Measurements from ENCODE around the gene ANAPC10. TPM values are rescaled to one million over a fixed set of nuclear protein-coding genes. Genes with fewer than 3 reads are reported as not detected.

Gene ANAPC10
- polyA plus RNA-seq, 1 of the 3 experiments (the other 2 are of a cell fraction), result 19.1 TPM

DNA sequence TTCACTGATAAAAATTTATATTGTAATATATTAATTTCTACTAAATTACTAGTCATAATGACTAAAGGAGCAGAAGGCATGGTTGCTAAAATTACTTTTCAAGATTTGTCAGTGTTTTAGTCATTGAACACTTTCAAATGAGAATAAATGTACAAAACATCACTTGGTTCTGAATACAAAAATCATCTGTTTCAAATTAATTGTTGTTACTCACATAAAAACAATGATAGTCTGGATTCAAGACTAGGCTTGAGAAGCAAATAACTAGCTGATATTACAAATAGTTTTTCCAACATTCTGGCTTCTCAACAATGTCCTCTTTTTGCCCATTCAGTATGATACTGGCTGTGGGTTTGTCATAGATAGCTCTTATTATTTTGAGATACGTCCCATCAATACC, 112.5 kb downstream of the ANAPC10 start (continued):
- TF ChIP-seq TAF1 (IDR thresholded peaks at IDR 0.05; ENCODE audit: borderline replicate concordance, low read depth, low read length), result no peak

DNA sequence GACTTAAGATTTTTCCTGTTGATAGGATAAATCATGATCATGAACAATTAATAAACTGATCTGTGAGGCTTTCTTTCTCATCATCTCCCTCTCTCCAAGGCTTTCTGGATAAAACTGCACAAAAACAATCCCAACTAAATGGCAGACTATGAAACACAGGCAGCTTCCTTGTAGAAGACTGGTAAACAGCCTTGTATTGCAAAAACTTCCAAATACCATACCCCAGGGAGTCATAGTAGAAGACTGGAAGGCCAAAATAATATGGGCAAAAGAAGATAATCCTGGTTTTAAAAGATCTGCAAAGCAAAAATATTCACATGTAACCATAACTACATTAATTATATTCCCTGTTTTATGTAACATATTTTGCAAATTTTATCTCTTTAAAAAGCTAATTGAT, 113.0 kb downstream of the ANAPC10 start:
- Histone ChIP-seq H3K27ac (ENCODE audit: low read depth in 2 of 2, low read length in 1 of 2) (no peak overlapping the region), H3K9me3 (peaks cover 2% of the 10 kb centered on the region; the same call in 1 of the 2 replicates), H3K4me2 (no peak overlapping the region), H3K9ac (no peak overlapping the region), H3F3A (replicated peaks; ENCODE audit: insufficient read depth) (no peaks in the 10 kb centered on the region), H3K9me2 (no peaks in the 10 kb centered on the region), H4K20me1 (ENCODE audit: insufficient read depth) (no peaks in the 10 kb centered on the region), H3K79me2 (ENCODE audit: insufficient read depth) (no peaks in the 10 kb centered on the region), H3K27me3 (ENCODE audit: insufficient read depth) (no peaks in the 10 kb centered on the region), H3K4me3 (ENCODE audit: low read depth in 2 of 2, low read length in 1 of 2) (no peak overlapping the region), H3K4me1 (ENCODE audit: control insufficient read depth in 1 of 2, insufficient read depth in 2 of 2, low read depth in 1 of 2, low read length in 1 of 2) (no peaks in the 10 kb centered on the region), H3K36me3 (replicated peaks in 1 of 2; ENCODE audit: control insufficient read depth in 1 of 2, insufficient read depth in 2 of 2, low read length in 1 of 2) (no peaks in the 10 kb centered on the region), H2AFZ (ENCODE audit: low read depth) (no peak overlapping the region)
- DNase-seq, result no peak
- POLR2A ChIA-PET, result no interaction called here
- CTCF ChIA-PET, result interaction anchor here (1.1 to 1.3 kb wide), 2 partner anchors 76 to 197 kb away, joined by 3 to 4 read pairs; no protein-coding TSS in a partner anchor
- TF ChIP-seq, protein P1, sequence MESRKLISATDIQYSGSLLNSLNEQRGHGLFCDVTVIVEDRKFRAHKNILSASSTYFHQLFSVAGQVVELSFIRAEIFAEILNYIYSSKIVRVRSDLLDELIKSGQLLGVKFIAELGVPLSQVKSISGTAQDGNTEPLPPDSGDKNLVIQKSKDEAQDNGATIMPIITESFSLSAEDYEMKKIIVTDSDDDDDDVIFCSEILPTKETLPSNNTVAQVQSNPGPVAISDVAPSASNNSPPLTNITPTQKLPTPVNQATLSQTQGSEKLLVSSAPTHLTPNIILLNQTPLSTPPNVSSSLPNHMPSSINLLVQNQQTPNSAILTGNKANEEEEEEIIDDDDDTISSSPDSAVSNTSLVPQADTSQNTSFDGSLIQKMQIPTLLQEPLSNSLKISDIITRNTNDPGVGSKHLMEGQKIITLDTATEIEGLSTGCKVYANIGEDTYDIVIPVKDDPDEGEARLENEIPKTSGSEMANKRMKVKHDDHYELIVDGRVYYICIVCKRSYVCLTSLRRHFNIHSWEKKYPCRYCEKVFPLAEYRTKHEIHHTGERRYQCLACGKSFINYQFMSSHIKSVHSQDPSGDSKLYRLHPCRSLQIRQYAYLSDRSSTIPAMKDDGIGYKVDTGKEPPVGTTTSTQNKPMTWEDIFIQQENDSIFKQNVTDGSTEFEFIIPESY (IDR thresholded peaks at IDR 0.05; ENCODE audit: borderline replicate concordance, low read depth), result no peak
- TF ChIP-seq, protein P2, sequence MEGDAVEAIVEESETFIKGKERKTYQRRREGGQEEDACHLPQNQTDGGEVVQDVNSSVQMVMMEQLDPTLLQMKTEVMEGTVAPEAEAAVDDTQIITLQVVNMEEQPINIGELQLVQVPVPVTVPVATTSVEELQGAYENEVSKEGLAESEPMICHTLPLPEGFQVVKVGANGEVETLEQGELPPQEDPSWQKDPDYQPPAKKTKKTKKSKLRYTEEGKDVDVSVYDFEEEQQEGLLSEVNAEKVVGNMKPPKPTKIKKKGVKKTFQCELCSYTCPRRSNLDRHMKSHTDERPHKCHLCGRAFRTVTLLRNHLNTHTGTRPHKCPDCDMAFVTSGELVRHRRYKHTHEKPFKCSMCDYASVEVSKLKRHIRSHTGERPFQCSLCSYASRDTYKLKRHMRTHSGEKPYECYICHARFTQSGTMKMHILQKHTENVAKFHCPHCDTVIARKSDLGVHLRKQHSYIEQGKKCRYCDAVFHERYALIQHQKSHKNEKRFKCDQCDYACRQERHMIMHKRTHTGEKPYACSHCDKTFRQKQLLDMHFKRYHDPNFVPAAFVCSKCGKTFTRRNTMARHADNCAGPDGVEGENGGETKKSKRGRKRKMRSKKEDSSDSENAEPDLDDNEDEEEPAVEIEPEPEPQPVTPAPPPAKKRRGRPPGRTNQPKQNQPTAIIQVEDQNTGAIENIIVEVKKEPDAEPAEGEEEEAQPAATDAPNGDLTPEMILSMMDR (IDR thresholded peaks at IDR 0.05), result no peak
- TF ChIP-seq, protein P3, sequence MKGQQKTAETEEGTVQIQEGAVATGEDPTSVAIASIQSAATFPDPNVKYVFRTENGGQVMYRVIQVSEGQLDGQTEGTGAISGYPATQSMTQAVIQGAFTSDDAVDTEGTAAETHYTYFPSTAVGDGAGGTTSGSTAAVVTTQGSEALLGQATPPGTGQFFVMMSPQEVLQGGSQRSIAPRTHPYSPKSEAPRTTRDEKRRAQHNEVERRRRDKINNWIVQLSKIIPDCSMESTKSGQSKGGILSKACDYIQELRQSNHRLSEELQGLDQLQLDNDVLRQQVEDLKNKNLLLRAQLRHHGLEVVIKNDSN (IDR thresholded peaks at IDR 0.05; ENCODE audit: borderline replicate concordance, low read depth), result no peak
- TF ChIP-seq YY1 (IDR thresholded peaks at IDR 0.05; ENCODE audit: low read depth) (no peak), TEAD4 (IDR thresholded peaks at IDR 0.05; ENCODE audit: borderline replicate concordance, insufficient read depth) (no peak), GATA2 (CRISPR knock-in tag; IDR thresholded peaks at IDR 0.05) (no peak), EP300 (IDR thresholded peaks at IDR 0.05; ENCODE audit: borderline replicate concordance in 1 of 2, low read depth in 1 of 2, low read length in 1 of 2) (no peak), ELF1 (IDR thresholded peaks at IDR 0.05) (no peak), POLR2AphosphoS5 (IDR thresholded peaks at IDR 0.05; ENCODE audit: low read depth, low read length) (no peak), SIN3A (IDR thresholded peaks at IDR 0.05; ENCODE audit: borderline replicate concordance, low read depth, low read length) (no peak), NRF1 (IDR thresholded peaks at IDR 0.05; ENCODE audit: low read depth, low read length) (no peak), RXRA (IDR thresholded peaks at IDR 0.05; ENCODE audit: borderline replicate concordance, low read depth) (no peak), NFIC (IDR thresholded peaks at IDR 0.05; ENCODE audit: borderline replicate concordance) (no peak), SMC3 (IDR thresholded peaks at IDR 0.05; ENCODE audit: low read depth, low read length) (no peak), TAF1 (IDR thresholded peaks at IDR 0.05; ENCODE audit: borderline replicate concordance, low read depth, low read length) (no peak)
- TF ChIP-seq, protein P4, sequence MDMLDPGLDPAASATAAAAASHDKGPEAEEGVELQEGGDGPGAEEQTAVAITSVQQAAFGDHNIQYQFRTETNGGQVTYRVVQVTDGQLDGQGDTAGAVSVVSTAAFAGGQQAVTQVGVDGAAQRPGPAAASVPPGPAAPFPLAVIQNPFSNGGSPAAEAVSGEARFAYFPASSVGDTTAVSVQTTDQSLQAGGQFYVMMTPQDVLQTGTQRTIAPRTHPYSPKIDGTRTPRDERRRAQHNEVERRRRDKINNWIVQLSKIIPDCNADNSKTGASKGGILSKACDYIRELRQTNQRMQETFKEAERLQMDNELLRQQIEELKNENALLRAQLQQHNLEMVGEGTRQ (IDR thresholded peaks at IDR 0.05; ENCODE audit: borderline replicate concordance, low read depth, low read length), result no peak
- TF ChIP-seq, protein P5, sequence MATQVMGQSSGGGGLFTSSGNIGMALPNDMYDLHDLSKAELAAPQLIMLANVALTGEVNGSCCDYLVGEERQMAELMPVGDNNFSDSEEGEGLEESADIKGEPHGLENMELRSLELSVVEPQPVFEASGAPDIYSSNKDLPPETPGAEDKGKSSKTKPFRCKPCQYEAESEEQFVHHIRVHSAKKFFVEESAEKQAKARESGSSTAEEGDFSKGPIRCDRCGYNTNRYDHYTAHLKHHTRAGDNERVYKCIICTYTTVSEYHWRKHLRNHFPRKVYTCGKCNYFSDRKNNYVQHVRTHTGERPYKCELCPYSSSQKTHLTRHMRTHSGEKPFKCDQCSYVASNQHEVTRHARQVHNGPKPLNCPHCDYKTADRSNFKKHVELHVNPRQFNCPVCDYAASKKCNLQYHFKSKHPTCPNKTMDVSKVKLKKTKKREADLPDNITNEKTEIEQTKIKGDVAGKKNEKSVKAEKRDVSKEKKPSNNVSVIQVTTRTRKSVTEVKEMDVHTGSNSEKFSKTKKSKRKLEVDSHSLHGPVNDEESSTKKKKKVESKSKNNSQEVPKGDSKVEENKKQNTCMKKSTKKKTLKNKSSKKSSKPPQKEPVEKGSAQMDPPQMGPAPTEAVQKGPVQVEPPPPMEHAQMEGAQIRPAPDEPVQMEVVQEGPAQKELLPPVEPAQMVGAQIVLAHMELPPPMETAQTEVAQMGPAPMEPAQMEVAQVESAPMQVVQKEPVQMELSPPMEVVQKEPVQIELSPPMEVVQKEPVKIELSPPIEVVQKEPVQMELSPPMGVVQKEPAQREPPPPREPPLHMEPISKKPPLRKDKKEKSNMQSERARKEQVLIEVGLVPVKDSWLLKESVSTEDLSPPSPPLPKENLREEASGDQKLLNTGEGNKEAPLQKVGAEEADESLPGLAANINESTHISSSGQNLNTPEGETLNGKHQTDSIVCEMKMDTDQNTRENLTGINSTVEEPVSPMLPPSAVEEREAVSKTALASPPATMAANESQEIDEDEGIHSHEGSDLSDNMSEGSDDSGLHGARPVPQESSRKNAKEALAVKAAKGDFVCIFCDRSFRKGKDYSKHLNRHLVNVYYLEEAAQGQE (IDR thresholded peaks at IDR 0.05; ENCODE audit: low read depth, low read length), result no peak

Data from SK-N-SH (cell line).